B cell (primary cell): ENCODE data around the gene ZNF440. TPM values are rescaled to one million over a fixed set of nuclear protein-coding genes. Genes with fewer than 3 reads are reported as not detected.

Experiments
- ATAC-seq: fragments of 200-7000 bp; cut with Tn5 transposase; one replicate; pipeline ENCODE4 v1.10.0; 2021; ENCODE audit warnings: low read depth, mild to moderate bottlenecking, moderate number of reproducible peaks, moderate library complexity
- CTCF ChIA-PET: fragments of 350-600 bp; sonication (Branson Sonifier 250); formaldehyde crosslinking; loops from one replicate; lab custom pipeline; 2021; ENCODE audit warnings: antibody characterized with exemption, inconsistent platforms; lab: Charles Lee
- POLR2A ChIA-PET: fragments of 350-600 bp; sonication (Branson Sonifier 250); formaldehyde crosslinking; loops from one replicate; lab custom pipeline; 2021; ENCODE audit warnings: antibody characterized with exemption; lab: Charles Lee
- DNase-seq: peaks from one replicate; pipeline ENCODE4 v3.0.0; 2013
- H2AFZ ChIP-seq: 2 replicates; pipeline ENCODE4 v1.6.1; 2012; ENCODE audit warnings: mild to moderate bottlenecking, low read depth, low read length; ENCODE audit not compliant: insufficient read depth, poor library complexity, severe bottlenecking
- H3K27ac ChIP-seq, 2 donors: 1 replicate in 1 of 2; 2 replicates in 1 of 2; pipeline ENCODE4 v1.5.1; 2012 to 2013; ENCODE audit warnings: low read length in 2 of 2, mild to moderate bottlenecking in 2 of 2, moderate library complexity in 1 of 2
- H3K27me3 ChIP-seq, 4 experiments: fragments of 200-600 bp in 1 of 4; sonication (generic) in 1 of 4; replicated peaks in 1 of 4; 1 replicate in 2 of 4; 2 replicates in 2 of 4; pipeline versions ENCODE4 v1.6.1 to v1.7.0; 2013 to 2016; ENCODE audit warnings: low read length in 3 of 4, mild to moderate bottlenecking in 2 of 4, mixed read lengths in 1 of 4, moderate library complexity in 1 of 4; ENCODE audit not compliant: insufficient read depth in 4 of 4, control insufficient read depth in 3 of 4; ENCODE audit errors: control extremely low read depth in 1 of 4
- H3K36me3 ChIP-seq, 2 experiments: replicated peaks in 1 of 2; 1 replicate in 1 of 2; 2 replicates in 1 of 2; pipeline versions ENCODE4 v1.6.1 to v1.7.1; 2013; ENCODE audit warnings: low read length in 1 of 2; ENCODE audit not compliant: insufficient read depth in 2 of 2, control insufficient read depth in 1 of 2; ENCODE audit errors: control extremely low read depth in 1 of 2, extremely low read depth in 1 of 2
- H3K4me1 ChIP-seq, 2 donors: fragments of 200-600 bp in 1 of 2; sonication (generic) in 1 of 2; 1 replicate in 1 of 2; 2 replicates in 1 of 2; pipeline versions ENCODE4 v1.5.1 to v1.6.1; 2013 to 2017; ENCODE audit warnings: low read length in 2 of 2; ENCODE audit not compliant: control insufficient read depth in 2 of 2, insufficient read depth in 2 of 2
- H3K4me2 ChIP-seq: replicated peaks from 2 replicates; pipeline ENCODE3; 2012; ENCODE audit warnings: mild to moderate bottlenecking, low read depth, low read length; ENCODE audit not compliant: poor library complexity, severe bottlenecking
- H3K4me3 ChIP-seq, 5 experiments: fragments of 200-600 bp in 1 of 5; sonication (generic) in 1 of 5; 1 replicate in 3 of 5; 2 replicates in 2 of 5; pipeline versions ENCODE4 v1.5.1 to v1.7.0; 2011 to 2016; ENCODE audit warnings: low read length in 4 of 5, mild to moderate bottlenecking in 4 of 5, low read depth in 2 of 5, control low read depth in 1 of 5, moderate library complexity in 1 of 5; ENCODE audit not compliant: insufficient read depth in 1 of 5; ENCODE audit errors: control extremely low read depth in 1 of 5, extremely low read depth in 1 of 5
- H3K79me2 ChIP-seq: fragments of 200-600 bp; sonication (generic); one replicate; pipeline ENCODE4 v1.6.0; 2016; ENCODE audit warnings: low read length; ENCODE audit not compliant: control insufficient read depth, insufficient read depth
- H3K9ac ChIP-seq: fragments of 200-600 bp; sonication (generic); 2 replicates; pipeline ENCODE4 v1.6.1; 2017; ENCODE audit warnings: mild to moderate bottlenecking, low read length, moderate library complexity
- H3K9me3 ChIP-seq, 3 donors: one replicate each; pipeline versions ENCODE4 v1.6.1 to v1.7.1; 2013; ENCODE audit warnings: low read length in 2 of 3; ENCODE audit not compliant: control insufficient read depth in 2 of 3, insufficient read depth in 1 of 3; ENCODE audit errors: control extremely low read depth in 1 of 3
- H4K20me1 ChIP-seq: 2 replicates; pipeline ENCODE4 v1.6.0; 2012; ENCODE audit warnings: mild to moderate bottlenecking, low read length; ENCODE audit not compliant: insufficient read depth, control insufficient read depth, poor library complexity, severe bottlenecking
- H3K27ac Mint-ChIP-seq: one replicate; pipeline ENCODE4 v1.8.0; 2021; ENCODE audit warnings: mixed read lengths
- H3K27me3 Mint-ChIP-seq: one replicate; pipeline ENCODE4 v1.8.0; 2021; ENCODE audit warnings: mixed read lengths
- H3K4me1 Mint-ChIP-seq: one replicate; pipeline ENCODE4 v1.8.0; 2021; ENCODE audit warnings: mixed read lengths
- H3K4me3 Mint-ChIP-seq: one replicate; pipeline ENCODE4 v1.8.0; 2021; ENCODE audit warnings: mixed read lengths
- H3K9me3 Mint-ChIP-seq: one replicate; pipeline ENCODE4 v1.8.0; 2022; ENCODE audit warnings: mixed read lengths; ENCODE audit not compliant: insufficient read depth
- CTCF ChIP-seq: fragments of 200-600 bp; IDR thresholded peaks from one replicate; pipeline ENCODE4 v1.8.0; 2022; ENCODE audit warnings: antibody characterized with exemption, mild to moderate bottlenecking
- EZH2 ChIP-seq: IDR thresholded peaks from 2 replicates; pipeline ENCODE4 v1.6.1; 2012; ENCODE audit warnings: borderline replicate concordance, low read depth, mild to moderate bottlenecking, moderate library complexity, low read length; ENCODE audit not compliant: insufficient read depth, poor library complexity, severe bottlenecking
- WGBS: methylation state at CpG from one replicate; pipeline ENCODE4 v1.1.5; 2013; ENCODE audit warnings: missing lambda C conversion rate; ENCODE audit not compliant: insufficient coverage; 5-methylcytosine and 5-hydroxymethylcytosine counted together
- intact Hi-C: fragments of 100-400 bp; cut with micrococcal nuclease; formaldehyde crosslinking; loops from one replicate; pipeline ENCODE4 v1.10.0; 2022
- polyA plus RNA-seq: library from polyadenylated mRNA; depleted of rRNA; stranded (reverse); fragments of >200 nt; gene quantifications from 2 replicates; pipeline ENCODE4 v1.2.3, GENCODE V29; 2012
- total RNA-seq, 2 donors: library from RNA; stranded (reverse); fragments of 120-200 nt in 1 of 2; gene quantifications; 1 replicate in 1 of 2; 2 replicates in 1 of 2; pipeline versions ENCODE4 v1.2.3 to v1.2.4, GENCODE V29; 2013 to 2022

The ZNF440 gene
- total and polyA plus RNA-seq, 2 donors (not counting 1 experiment from before 2014, with no cell fraction given): 3.4 to 22.4 TPM

- no peak overlapping the region for H3K27ac Mint-ChIP-seq
- 97% methylated on average over 12 of the region's 12 CpGs for WGBS
- TF ChIP-seq CTCF: no peak
Observed at GRCh38 chr19:11880598-11880997, 66.5 kb downstream of the ZNF440 start.

GRCh38 chr19:11881151-11881800, 67.2 kb downstream of the ZNF440 start:
- H3K27ac ChIP-seq: no peak overlapping the region
- H3K4me1 Mint-ChIP-seq: peaks cover 4% of the 10 kb centered on the region
- ChIA-PET CTCF (interaction anchor here (0.9 to 2.8 kb wide), 9 partner anchors 11 to 282 kb away, joined by 3 to 22 read pairs (median 3); partner anchors contain the start of genes ZNF136, ZNF20 and ZNF439), POLR2A (no interaction called here)
- H4K20me1 ChIP-seq: no peaks in the 10 kb centered on the region
- H3K27me3 ChIP-seq: no peaks in the 10 kb centered on the region
- H3K4me1 ChIP-seq: peaks cover 0 to 6% of the 10 kb centered on the region in 2 donors
- H3K9me3 ChIP-seq: peaks cover 0 to 20% (median 7%) of the 10 kb centered on the region in 3 donors
- peak; percentile 78 for DNase-seq
- peaks cover 1% of the 10 kb centered on the region for H3K9me3 Mint-ChIP-seq
- H3K4me2 ChIP-seq: peak overlapping the region; percentile 27
- no peak overlapping the region for H3K27ac Mint-ChIP-seq
- no peaks in the 10 kb centered on the region for H3K36me3 ChIP-seq
- TF ChIP-seq CTCF: peak; percentile 77
- TF ChIP-seq EZH2: no peak
- peak; percentile 56 for ATAC-seq
- no peaks in the 10 kb centered on the region for H3K79me2 ChIP-seq
- no peaks in the 10 kb centered on the region for H3K27me3 Mint-ChIP-seq
- 20% methylated on average over 9 of the region's 10 CpGs for WGBS
- intact Hi-C loops: loop anchor here (1.0 to 2.0 kb wide), 4 partner anchors 44 to 260 kb away; partner anchors contain the start of genes ZNF440 and ZNF700
- no peak overlapping the region for H3K4me3 Mint-ChIP-seq
- no peak overlapping the region for H3K4me3 ChIP-seq
- no peak overlapping the region for H2AFZ ChIP-seq
- no peak overlapping the region for H3K9ac ChIP-seq

More at GRCh38 chr19:11880598-11880997, 66.5 kb downstream of the ZNF440 start:
- H3K9ac ChIP-seq: no peak overlapping the region
- no peak overlapping the region for H3K4me2 ChIP-seq
- H3K36me3 ChIP-seq: no peaks in the 10 kb centered on the region
- H3K4me1 Mint-ChIP-seq: peaks cover 4% of the 10 kb centered on the region
- no peaks in the 10 kb centered on the region for H4K20me1 ChIP-seq
- no peaks in the 10 kb centered on the region for H3K27me3 Mint-ChIP-seq
- peaks cover 0 to 19% (median 7%) of the 10 kb centered on the region in 3 donors for H3K9me3 ChIP-seq
- H3K79me2 ChIP-seq: no peaks in the 10 kb centered on the region
- DNase-seq (no peak), ATAC-seq (no peak)
- no peak overlapping the region for H3K4me3 ChIP-seq
- no peaks in the 10 kb centered on the region for H3K27me3 ChIP-seq
- H3K4me1 ChIP-seq: peaks cover 0 to 6% of the 10 kb centered on the region in 2 donors
- no peak overlapping the region for H3K27ac ChIP-seq
- H2AFZ ChIP-seq: no peak overlapping the region
- intact Hi-C loops: loop anchor here (2.0 kb wide), 2 partner anchors 44 to 66 kb away; partner anchors contain the start of genes ZNF440 and ZNF700
- H3K9me3 Mint-ChIP-seq: no peaks in the 10 kb centered on the region
- no peak overlapping the region for H3K4me3 Mint-ChIP-seq
- CTCF ChIA-PET: interaction anchor here (0.7 to 2.8 kb wide), 13 partner anchors 12 to 283 kb away, joined by 3 to 22 read pairs (median 3); partner anchors contain the start of genes ZNF136, ZNF20, ZNF439 and ZNF491
- POLR2A ChIA-PET: no interaction called here
